Measurements from ENCODE around the gene RPL32.

RPL32 gene

DNA sequence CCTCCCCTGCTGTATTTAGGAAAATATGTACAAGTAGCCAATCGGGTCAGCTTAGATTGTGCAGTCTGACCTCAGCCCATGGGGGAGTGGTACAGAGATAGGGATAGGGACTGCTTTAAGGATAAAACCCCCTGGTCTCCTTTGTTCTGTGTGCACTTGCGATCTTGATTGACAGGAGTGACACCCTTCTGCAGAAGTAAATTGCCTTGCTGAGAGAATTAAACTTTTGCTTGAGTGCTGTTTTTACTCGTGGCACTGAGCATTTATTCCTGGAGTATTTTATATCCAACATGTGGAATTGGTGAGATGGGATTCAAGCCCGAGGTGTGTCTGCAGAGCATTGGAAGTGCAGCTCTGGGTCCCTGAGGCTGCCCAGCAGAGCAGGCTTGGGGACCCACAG is 23.9 kb upstream of the RPL32 start:
- Histone ChIP-seq H2AFZ (ENCODE audit: low read length) (no peak overlapping the region), H3K36me3 (ENCODE audit: insufficient read depth, low read length) (no peaks in the 10 kb centered on the region), H3K4me3 (ENCODE audit: low read length, poor library complexity, severe bottlenecking) (no peak overlapping the region), H3K27me3 (ENCODE audit: insufficient read depth, low read length, poor library complexity, severe bottlenecking) (no peaks in the 10 kb centered on the region), H4K20me1 (ENCODE audit: insufficient read depth, low read length, poor library complexity, severe bottlenecking) (no peaks in the 10 kb centered on the region), H3F3A (ENCODE audit: low read depth) (no peaks in the 10 kb centered on the region), H3K4me1 (ENCODE audit: insufficient read depth, low read length, poor library complexity, severe bottlenecking) (no peaks in the 10 kb centered on the region), H3K4me2 (ENCODE audit: low read depth, low read length, poor library complexity, severe bottlenecking) (no peak overlapping the region), H3K9me3 (ENCODE audit: insufficient read depth, low read depth, low read length) (no peaks in the 10 kb centered on the region; the same call in 1 of the 2 replicates), H3K79me2 (ENCODE audit: insufficient read depth, low read length) (no peaks in the 10 kb centered on the region), H3K9me2 (replicated peaks; ENCODE audit: low read depth, low read length) (no peaks in the 10 kb centered on the region), H3K9ac (ENCODE audit: low read depth, low read length, poor library complexity, severe bottlenecking) (no peak overlapping the region)
- TF ChIP-seq, protein P1, sequence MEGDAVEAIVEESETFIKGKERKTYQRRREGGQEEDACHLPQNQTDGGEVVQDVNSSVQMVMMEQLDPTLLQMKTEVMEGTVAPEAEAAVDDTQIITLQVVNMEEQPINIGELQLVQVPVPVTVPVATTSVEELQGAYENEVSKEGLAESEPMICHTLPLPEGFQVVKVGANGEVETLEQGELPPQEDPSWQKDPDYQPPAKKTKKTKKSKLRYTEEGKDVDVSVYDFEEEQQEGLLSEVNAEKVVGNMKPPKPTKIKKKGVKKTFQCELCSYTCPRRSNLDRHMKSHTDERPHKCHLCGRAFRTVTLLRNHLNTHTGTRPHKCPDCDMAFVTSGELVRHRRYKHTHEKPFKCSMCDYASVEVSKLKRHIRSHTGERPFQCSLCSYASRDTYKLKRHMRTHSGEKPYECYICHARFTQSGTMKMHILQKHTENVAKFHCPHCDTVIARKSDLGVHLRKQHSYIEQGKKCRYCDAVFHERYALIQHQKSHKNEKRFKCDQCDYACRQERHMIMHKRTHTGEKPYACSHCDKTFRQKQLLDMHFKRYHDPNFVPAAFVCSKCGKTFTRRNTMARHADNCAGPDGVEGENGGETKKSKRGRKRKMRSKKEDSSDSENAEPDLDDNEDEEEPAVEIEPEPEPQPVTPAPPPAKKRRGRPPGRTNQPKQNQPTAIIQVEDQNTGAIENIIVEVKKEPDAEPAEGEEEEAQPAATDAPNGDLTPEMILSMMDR (conservative IDR thresholded peaks at IDR 0.05; ENCODE audit: low read length) = no peak

DNA sequence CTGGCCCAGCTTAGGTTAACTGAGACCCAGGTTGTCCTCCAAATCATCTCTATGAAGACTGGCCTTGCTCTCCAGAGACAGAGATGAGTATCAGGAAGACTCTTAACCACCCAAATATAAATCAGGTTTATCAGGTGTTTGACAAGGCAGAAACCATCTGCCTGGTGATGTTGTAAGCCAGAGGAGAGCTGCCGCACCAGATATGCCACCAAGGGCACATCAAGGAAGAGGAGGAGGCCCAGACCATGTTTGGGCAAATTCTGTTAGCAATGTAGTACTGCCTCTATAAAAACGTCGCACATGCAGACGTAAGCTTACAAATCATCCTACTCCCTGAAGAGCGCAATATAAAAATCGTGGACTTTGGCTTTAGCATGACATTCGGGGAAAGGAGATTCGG is 21.0 kb upstream of the RPL32 start:
- no peaks in the 10 kb centered on the region for H3K36me3 ChIP-seq (ENCODE audit: insufficient read depth, low read length)
- no peak overlapping the region for H3K4me3 ChIP-seq (ENCODE audit: low read length, poor library complexity, severe bottlenecking)
- no peaks in the 10 kb centered on the region for H3K4me1 ChIP-seq (ENCODE audit: insufficient read depth, low read length, poor library complexity, severe bottlenecking)
- no peaks in the 10 kb centered on the region for H3K27me3 ChIP-seq (ENCODE audit: insufficient read depth, low read length, poor library complexity, severe bottlenecking)
- no peak overlapping the region for H3K4me2 ChIP-seq (ENCODE audit: low read depth, low read length, poor library complexity, severe bottlenecking)
- no peaks in the 10 kb centered on the region; the same call in 1 of the 2 replicates for H3K9me3 ChIP-seq (ENCODE audit: insufficient read depth, low read depth, low read length)
- TF ChIP-seq, protein P1 (conservative IDR thresholded peaks at IDR 0.05; ENCODE audit: low read length) = no peak
- TF ChIP-seq EZH2phosphoT487 (IDR thresholded peaks at IDR 0.05; ENCODE audit: borderline replicate concordance) = no peak
- H2AFZ ChIP-seq (ENCODE audit: low read length) = no peak overlapping the region
- H3K9me2 ChIP-seq (replicated peaks; ENCODE audit: low read depth, low read length) = no peaks in the 10 kb centered on the region
- no peaks in the 10 kb centered on the region for H4K20me1 ChIP-seq (ENCODE audit: insufficient read depth, low read length, poor library complexity, severe bottlenecking)
- H3F3A ChIP-seq (ENCODE audit: low read depth) = no peaks in the 10 kb centered on the region
- no peaks in the 10 kb centered on the region for H3K79me2 ChIP-seq (ENCODE audit: insufficient read depth, low read length)
- no peak overlapping the region for H3K9ac ChIP-seq (ENCODE audit: low read depth, low read length, poor library complexity, severe bottlenecking)

DNA sequence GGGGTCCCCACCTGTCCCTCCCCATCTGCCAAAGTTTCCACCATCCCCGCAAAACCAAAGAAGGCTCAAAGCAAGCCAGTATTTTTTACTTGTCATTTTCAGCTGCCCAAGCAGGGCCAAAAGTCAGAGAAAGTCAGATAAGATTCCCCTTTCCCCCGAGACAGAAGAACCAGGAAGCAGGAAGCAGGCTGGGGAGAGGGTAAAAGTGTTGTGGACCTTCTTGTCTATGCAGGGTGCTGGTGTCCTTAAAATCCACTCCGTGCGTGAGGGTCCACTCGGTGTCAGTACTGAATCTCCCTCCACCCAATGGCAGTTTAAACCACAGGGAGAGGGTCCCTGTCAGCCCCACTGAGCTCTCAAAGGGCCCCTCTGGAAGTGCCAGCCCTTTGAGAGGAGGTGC is 20.2 kb upstream of the RPL32 start:
- Histone ChIP-seq H3K4me1 (ENCODE audit: insufficient read depth, low read length, poor library complexity, severe bottlenecking) (no peaks in the 10 kb centered on the region), H3F3A (ENCODE audit: low read depth) (no peaks in the 10 kb centered on the region), H4K20me1 (ENCODE audit: insufficient read depth, low read length, poor library complexity, severe bottlenecking) (no peaks in the 10 kb centered on the region), H3K4me2 (ENCODE audit: low read depth, low read length, poor library complexity, severe bottlenecking) (no peak overlapping the region), H3K9me2 (replicated peaks; ENCODE audit: low read depth, low read length) (no peaks in the 10 kb centered on the region), H3K36me3 (ENCODE audit: insufficient read depth, low read length) (no peaks in the 10 kb centered on the region), H2AFZ (ENCODE audit: low read length) (no peak overlapping the region), H3K27me3 (ENCODE audit: insufficient read depth, low read length, poor library complexity, severe bottlenecking) (no peaks in the 10 kb centered on the region), H3K79me2 (ENCODE audit: insufficient read depth, low read length) (no peaks in the 10 kb centered on the region), H3K9me3 (ENCODE audit: insufficient read depth, low read depth, low read length) (no peaks in the 10 kb centered on the region; the same call in 1 of the 2 replicates), H3K4me3 (ENCODE audit: low read length, poor library complexity, severe bottlenecking) (no peak overlapping the region), H3K9ac (ENCODE audit: low read depth, low read length, poor library complexity, severe bottlenecking) (no peak overlapping the region)
- TF ChIP-seq EZH2phosphoT487 (IDR thresholded peaks at IDR 0.05; ENCODE audit: borderline replicate concordance) = no peak
- TF ChIP-seq, protein P1 (conservative IDR thresholded peaks at IDR 0.05; ENCODE audit: low read length) = no peak
